Measurements from ENCODE around the gene SPEF1. TPM values are rescaled to one million over a fixed set of nuclear protein-coding genes. Genes with fewer than 3 reads are reported as not detected.

The SPEF1 gene
- total RNA-seq, 4 donors from 2014 or later: 1.1 to 1.8 TPM; not detected in 2

- Histone ChIP-seq H3K27me3 (no peaks in the 10 kb centered on the region), H3K4me1 (peaks cover 8 to 78% (median 49%) of the 10 kb centered on the region in 4 donors), H3K27ac (peak overlapping the region; percentile 81 to 97 (median 94)), H3K36me3 (peaks cover 0 to 23% (median 0%) of the 10 kb centered on the region in 3 donors), H3K4me3 (peak overlapping the region in 1 of 4 donors; percentile 9), H3K9me3 (no peaks in the 10 kb centered on the region)
- WGBS, 2 donors: 90% methylated on average over 3 of the region's 3 CpGs
- TF ChIP-seq EP300 (IDR thresholded peaks at IDR 0.05) (no peak), CTCF (IDR thresholded peaks at IDR 0.05) (no peak), POLR2A (IDR thresholded peaks at IDR 0.05) (no peak)
- no peak for DNase-seq (ENCODE audit: low spot score in 2 of 2)
Observed at GRCh38 chr20:3808544-3808943, 27.3 kb upstream of the SPEF1 start.

GRCh38 chr20:3804781-3805180 is 23.5 kb upstream of the SPEF1 start:
- Histone ChIP-seq H3K36me3 (peaks cover 0 to 61% (median 0%) of the 10 kb centered on the region in 3 donors), H3K27ac (peak overlapping the region in 3 of 4 donors; percentile 81 to 97 (median 96))

GRCh38 chr20:3804254-3804751 is 23.1 kb upstream of the SPEF1 start:
- Histone ChIP-seq H3K4me1 (peaks cover 5 to 59% (median 38%) of the 10 kb centered on the region in 4 donors), H3K4me3 (no peak overlapping the region), H3K36me3 (peaks cover 0 to 65% (median 0%) of the 10 kb centered on the region in 3 donors), H3K27ac (peak overlapping the region in 3 of 4 donors; percentile 81 to 97 (median 96)), H3K27me3 (no peaks in the 10 kb centered on the region), H3K9me3 (no peaks in the 10 kb centered on the region)
- TF ChIP-seq EP300 (IDR thresholded peaks at IDR 0.05): no peak
- no peak for TF ChIP-seq POLR2A (IDR thresholded peaks at IDR 0.05)
- TF ChIP-seq CTCF (IDR thresholded peaks at IDR 0.05): no peak
- 80 to 84% methylated on average over 11 of the region's 11 CpGs for WGBS, 2 donors
- DNase-seq (ENCODE audit: low spot score in 2 of 2): no peak

More at GRCh38 chr20:3804781-3805180, 23.5 kb upstream of the SPEF1 start:
- H3K27me3 ChIP-seq: no peaks in the 10 kb centered on the region
- no peak for TF ChIP-seq CTCF (IDR thresholded peaks at IDR 0.05)
- no peak for TF ChIP-seq EP300 (IDR thresholded peaks at IDR 0.05)
- no peak for TF ChIP-seq POLR2A (IDR thresholded peaks at IDR 0.05)
- H3K4me1 ChIP-seq: peaks cover 5 to 57% (median 35%) of the 10 kb centered on the region in 4 donors
- DNase-seq (ENCODE audit: low spot score in 2 of 2): no peak
- H3K4me3 ChIP-seq: no peak overlapping the region
- H3K9me3 ChIP-seq: no peaks in the 10 kb centered on the region
- WGBS, 2 donors: 82% methylated on average over 10 of the region's 11 CpGs; no CpG with 5 or more reads in 1 of the 2 donors

- Histone ChIP-seq H3K4me3 (no peak overlapping the region), H3K27me3 (no peaks in the 10 kb centered on the region), H3K9me3 (no peaks in the 10 kb centered on the region), H3K27ac (peak overlapping the region in 1 of 4 donors; percentile 96), H3K4me1 (peaks cover 5 to 61% (median 40%) of the 10 kb centered on the region in 4 donors), H3K36me3 (peaks cover 0 to 70% (median 3%) of the 10 kb centered on the region in 3 donors)
- DNase-seq (ENCODE audit: low spot score in 2 of 2): no peak
- WGBS, 2 donors: 85 to 92% methylated on average over 6 of the region's 6 CpGs
- TF ChIP-seq POLR2A (IDR thresholded peaks at IDR 0.05) (no peak), EP300 (IDR thresholded peaks at IDR 0.05) (no peak), CTCF (IDR thresholded peaks at IDR 0.05) (no peak)
Observed at GRCh38 chr20:3803854-3804253, 22.6 kb upstream of the SPEF1 start.

- no peak for TF ChIP-seq POLR2A (IDR thresholded peaks at IDR 0.05)
- no peak for TF ChIP-seq EP300 (IDR thresholded peaks at IDR 0.05)
- no peak for TF ChIP-seq CTCF (IDR thresholded peaks at IDR 0.05)
- no peak for DNase-seq (ENCODE audit: low spot score in 2 of 2)
- H3K36me3 ChIP-seq: peaks cover 0 to 71% (median 3%) of the 10 kb centered on the region in 3 donors
Observed at GRCh38 chr20:3803289-3803688, 22.0 kb upstream of the SPEF1 start.

More at GRCh38 chr20:3803289-3803688, 22.0 kb upstream of the SPEF1 start:
- no peaks in the 10 kb centered on the region for H3K9me3 ChIP-seq
- no peaks in the 10 kb centered on the region for H3K27me3 ChIP-seq
- 87 to 88% methylated on average over 14 of the region's 14 CpGs for WGBS, 2 donors
- H3K4me3 ChIP-seq: no peak overlapping the region
- H3K4me1 ChIP-seq: peaks cover 5 to 61% (median 40%) of the 10 kb centered on the region in 4 donors
- H3K27ac ChIP-seq: peak overlapping the region in 2 of 4 donors; percentile 20 to 38

Data from tibial nerve (tissue), 4 donors.